NCI-H1436 treated with DMSO at 0.1 percent for 48 hours (cell line): ENCODE data around the gene TRAPPC2.

ENCODE experiments used
- DNase-seq: peaks from one replicate; lab custom pipeline; 2025; lab: John Stamatoyannopoulos, UW

TRAPPC2 gene

DNA sequence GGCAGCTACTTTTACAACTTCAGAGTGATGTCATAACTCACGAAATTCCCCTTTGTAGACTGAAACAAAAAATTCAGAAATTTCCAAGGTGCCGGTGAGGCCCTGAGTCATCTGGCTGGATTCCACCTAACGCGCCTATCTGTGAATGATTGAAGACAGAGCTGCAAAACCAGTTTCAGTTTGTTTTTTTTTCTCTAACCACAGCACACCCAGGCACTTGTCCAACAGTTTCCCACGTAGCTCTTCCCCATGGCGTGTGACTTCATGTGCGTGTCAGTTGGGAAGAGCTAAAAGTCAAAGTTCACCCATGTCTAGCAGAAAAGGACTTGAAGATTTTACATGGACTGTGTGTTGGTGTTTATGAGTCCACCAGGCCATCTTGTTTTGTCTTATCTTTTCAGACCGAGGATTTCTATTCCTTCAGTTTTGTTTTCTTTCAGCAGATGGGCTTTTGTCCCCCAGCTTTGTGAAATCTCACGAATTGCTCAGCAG, 65.1 kb downstream of the TRAPPC2 start:
- no peak for DNase-seq

GRCh38 chrX:13667919-13668318, 66.5 kb downstream of the TRAPPC2 start:
- no peak for DNase-seq

DNA sequence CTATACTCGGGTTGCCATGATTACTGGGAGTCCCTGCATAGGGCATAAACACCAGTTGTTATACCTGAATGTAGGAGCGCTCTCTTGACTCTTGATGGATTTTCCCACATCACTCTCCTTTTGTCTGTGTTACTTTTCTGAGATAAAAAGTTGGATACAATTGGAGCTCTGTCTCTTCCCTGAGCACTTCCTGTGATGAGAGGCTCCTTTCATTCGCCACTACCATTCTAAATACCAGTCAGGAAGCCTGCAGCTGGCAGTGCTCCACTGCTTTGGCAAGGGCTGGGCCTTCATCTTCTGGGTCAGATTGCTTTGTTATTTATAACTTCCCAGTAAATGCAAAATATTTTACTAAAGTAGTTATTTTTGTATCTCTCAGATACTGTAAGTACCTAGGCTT, 67.6 kb downstream of the TRAPPC2 start:
- DNase-seq: no peak

DNA sequence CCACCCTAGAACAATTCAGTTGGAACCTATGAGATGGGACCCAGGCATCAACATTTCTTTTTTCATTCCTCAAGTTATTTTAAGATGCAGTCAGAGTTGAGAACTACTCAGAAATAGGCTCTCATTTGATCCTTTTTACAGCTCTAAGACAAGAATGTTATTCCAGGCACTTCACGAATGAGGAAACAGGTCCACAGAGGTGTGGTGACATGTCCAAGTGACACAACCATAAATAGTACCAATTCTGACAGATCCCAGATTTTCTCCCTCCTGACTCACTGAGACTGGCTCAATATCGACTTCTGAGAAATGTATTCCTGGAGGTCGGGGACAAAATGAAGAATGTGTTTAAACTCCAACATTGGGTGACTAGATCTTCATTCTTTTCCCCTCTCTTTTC, 70.4 kb downstream of the TRAPPC2 start:
- DNase-seq: no peak

DNA sequence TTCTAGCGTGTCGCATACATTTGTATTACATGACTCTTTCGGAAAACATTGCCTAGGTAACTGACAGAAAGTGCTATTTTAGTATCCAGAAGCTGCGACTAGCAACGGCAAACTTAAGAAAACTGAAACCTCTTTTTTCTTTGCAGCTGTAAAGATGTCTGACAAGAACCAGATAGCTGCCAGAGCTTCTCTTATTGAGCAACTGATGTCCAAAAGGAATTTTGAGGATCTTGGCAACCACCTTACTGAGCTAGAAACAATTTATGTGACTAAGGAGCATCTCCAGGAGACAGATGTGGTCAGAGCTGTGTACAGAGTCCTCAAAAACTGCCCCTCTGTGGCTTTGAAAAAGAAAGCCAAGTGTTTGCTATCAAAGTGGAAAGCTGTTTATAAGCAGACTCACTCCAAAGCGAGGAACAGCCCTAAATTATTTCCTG, 72.0 kb downstream of the TRAPPC2 start:
- no peak for DNase-seq
